ENCODE measurements around the gene HOOK2.
"Not testable (repeated sequence)": the region's sequence is repeated elsewhere in the genome, so short reads cannot be mapped to it uniquely, and the experiment has no call there.

HOOK2 gene

GRCh38 chr19:12774588-12775555 lies at the start of gene HOOK2:
TSS of gene HOOK2 (minus strand) at chr19:12775552. CDS start at chr19:12775449, 103 bp downstream.
- FAIRE-seq = no peak

GRCh38 chr19:12821761-12822160 lies 46.4 kb upstream of the HOOK2 start:
- no peak for FAIRE-seq

- not testable (repeated sequence) for FAIRE-seq
Measured at GRCh38 chr19:12817810-12818209, 42.5 kb upstream of the HOOK2 start.

GRCh38 chr19:12817188-12817587 lies 41.8 kb upstream of the HOOK2 start:
- FAIRE-seq = not testable (repeated sequence)

- FAIRE-seq = no peak
Measured at GRCh38 chr19:12815088-12815487, 39.7 kb upstream of the HOOK2 start.

GRCh38 chr19:12806242-12807081 lies 31.1 kb upstream of the HOOK2 start, which contains the start of gene RNASEH2A:
TSS of gene RNASEH2A (plus strand) at chr19:12806584. CDS start at chr19:12806674, 90 bp downstream.
- no peak for FAIRE-seq

- FAIRE-seq = no peak
Measured at GRCh38 chr19:12804051-12804450, 28.7 kb upstream of the HOOK2 start.

GRCh38 chr19:12802267-12803106 lies 27.1 kb upstream of the HOOK2 start:
- FAIRE-seq = no peak

GRCh38 chr19:12801466-12802266 lies 26.3 kb upstream of the HOOK2 start, which contains the start of the genes PRDX2 and THSD8:
TSS of gene PRDX2 (minus strand) at chr19:12801800. CDS start at chr19:12801261, 539 bp downstream.
TSS of gene THSD8 (plus strand) at chr19:12802069. CDS start at chr19:12802072, 3 bp downstream.
- FAIRE-seq = no peak

- FAIRE-seq = no peak
Measured at GRCh38 chr19:12800923-12801465, 25.6 kb upstream of the HOOK2 start.

- FAIRE-seq = no peak
Measured at GRCh38 chr19:12800466-12800770, 25.1 kb upstream of the HOOK2 start.

GRCh38 chr19:12799742-12800465 lies 24.6 kb upstream of the HOOK2 start:
- no peak for FAIRE-seq

- not testable (repeated sequence) for FAIRE-seq
Measured at GRCh38 chr19:12797607-12798006, 22.3 kb upstream of the HOOK2 start.

GRCh38 chr19:12797141-12797587 lies 21.8 kb upstream of the HOOK2 start:
- FAIRE-seq = no peak

GRCh38 chr19:12796146-12797071 lies 21.1 kb upstream of the HOOK2 start:
- FAIRE-seq = no peak

- no peak for FAIRE-seq
Measured at GRCh38 chr19:12794971-12795381, 19.6 kb upstream of the HOOK2 start.

GRCh38 chr19:12794196-12794941 lies 19.0 kb upstream of the HOOK2 start:
- no peak for FAIRE-seq

Measured in endometrium (tissue), 2 donors.